Suprapubic skin (tissue), 4 donors: ENCODE measurements around the gene DEFB115.

ENCODE experiments used
- EP300 ChIP-seq: sonication (generic); formaldehyde crosslinking; IDR thresholded peaks from one replicate; pipeline ENCODE4 v1.6.1; 2017; ENCODE audit warnings: antibody characterized with exemption
- POLR2A ChIP-seq, 2 donors: fragments of 450-650 bp; IDR thresholded peaks; one replicate each; pipeline ENCODE4 v1.6.1; 2017; ENCODE audit warnings: antibody characterized with exemption in 2 of 2, mild to moderate bottlenecking in 2 of 2, moderate library complexity in 2 of 2
- POLR2AphosphoS5 ChIP-seq, 3 donors: sonication (generic); formaldehyde crosslinking; IDR thresholded peaks; one replicate each; pipeline ENCODE4 v1.6.1; 2017; ENCODE audit warnings: antibody characterized with exemption in 3 of 3
- TF ChIP-seq, protein P1 (sequence below), 2 donors: fragments of 200-600 bp in 1 of 2; fragments of 450-650 bp in 1 of 2; sonication (generic) in 1 of 2; IDR thresholded peaks; one replicate each; pipeline ENCODE4 v1.5.1; 2016 to 2019; ENCODE audit warnings: antibody characterized with exemption in 2 of 2, mild to moderate bottlenecking in 1 of 2, moderate library complexity in 1 of 2

DNA sequence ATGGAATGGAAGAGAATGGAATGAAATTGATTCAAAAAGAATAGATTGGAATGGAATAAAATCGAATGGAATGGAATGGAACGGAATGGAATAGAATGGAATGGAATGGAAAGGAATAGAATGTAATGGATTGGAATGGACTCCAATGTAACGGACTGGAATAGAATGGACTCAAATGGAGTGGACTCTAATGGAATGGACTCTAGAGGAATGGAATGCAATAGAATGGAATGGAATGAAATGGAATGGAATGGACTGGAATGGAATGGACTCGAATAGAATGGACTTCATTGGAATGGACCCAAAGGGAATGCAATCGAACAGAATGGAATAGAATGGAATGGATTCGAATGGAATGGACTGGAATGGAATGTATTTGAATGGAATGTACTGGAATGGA is 19.7 kb upstream of the DEFB115 start:
- TF ChIP-seq POLR2A (IDR thresholded peaks at IDR 0.05) = no peak
- TF ChIP-seq, protein P1, sequence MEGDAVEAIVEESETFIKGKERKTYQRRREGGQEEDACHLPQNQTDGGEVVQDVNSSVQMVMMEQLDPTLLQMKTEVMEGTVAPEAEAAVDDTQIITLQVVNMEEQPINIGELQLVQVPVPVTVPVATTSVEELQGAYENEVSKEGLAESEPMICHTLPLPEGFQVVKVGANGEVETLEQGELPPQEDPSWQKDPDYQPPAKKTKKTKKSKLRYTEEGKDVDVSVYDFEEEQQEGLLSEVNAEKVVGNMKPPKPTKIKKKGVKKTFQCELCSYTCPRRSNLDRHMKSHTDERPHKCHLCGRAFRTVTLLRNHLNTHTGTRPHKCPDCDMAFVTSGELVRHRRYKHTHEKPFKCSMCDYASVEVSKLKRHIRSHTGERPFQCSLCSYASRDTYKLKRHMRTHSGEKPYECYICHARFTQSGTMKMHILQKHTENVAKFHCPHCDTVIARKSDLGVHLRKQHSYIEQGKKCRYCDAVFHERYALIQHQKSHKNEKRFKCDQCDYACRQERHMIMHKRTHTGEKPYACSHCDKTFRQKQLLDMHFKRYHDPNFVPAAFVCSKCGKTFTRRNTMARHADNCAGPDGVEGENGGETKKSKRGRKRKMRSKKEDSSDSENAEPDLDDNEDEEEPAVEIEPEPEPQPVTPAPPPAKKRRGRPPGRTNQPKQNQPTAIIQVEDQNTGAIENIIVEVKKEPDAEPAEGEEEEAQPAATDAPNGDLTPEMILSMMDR (IDR thresholded peaks at IDR 0.05) = no peak
- no peak for TF ChIP-seq POLR2AphosphoS5 (IDR thresholded peaks at IDR 0.05)
- TF ChIP-seq EP300 = no peak
